Pancreas (tissue), 10 donors: Measurements from ENCODE around the gene TRIM47. TPM values are rescaled to one million over a fixed set of nuclear protein-coding genes. Genes with fewer than 3 reads are reported as not detected.

ENCODE experiments used
- ATAC-seq, 4 donors: fragments of 200-7000 bp; cut with Tn5 transposase; one replicate each; pipeline versions ENCODE4 v1.8.0 to v1.9.1; 2020; ENCODE audit warnings: mild to moderate bottlenecking in 4 of 4, moderate library complexity in 4 of 4
- DNase-seq, 6 donors: peaks; one replicate each; pipeline ENCODE4 v3.0.0-alpha.2; 2020
- FAIRE-seq: peaks from 2 replicates; lab custom pipeline; 2012; peaks lifted over from hg19 to GRCh38; lab: Jason Lieb, UNC
- H3K27ac ChIP-seq, 4 donors: fragments of 200-600 bp; sonication (generic); 1 replicate in 3 of 4; 2 replicates in 1 of 4; pipeline versions ENCODE4 v1.5.0 to v1.8.0; 2020
- H3K27me3 ChIP-seq, 4 donors: fragments of 200-600 bp; one replicate each; pipeline ENCODE4 v1.8.0; 2021
- H3K36me3 ChIP-seq, 3 donors: fragments of 200-600 bp; sonication (generic) in 1 of 3; one replicate each; pipeline versions ENCODE4 v1.5.0 to v1.8.0; 2020 to 2021
- H3K4me1 ChIP-seq, 3 donors: fragments of 200-600 bp; one replicate each; pipeline ENCODE4 v1.8.0; 2021
- H3K4me3 ChIP-seq, 4 donors: fragments of 200-600 bp; sonication (generic) in 2 of 4; one replicate each; pipeline versions ENCODE4 v1.5.0 to v1.8.0; 2020 to 2021
- H3K9me3 ChIP-seq, 4 donors: fragments of 200-600 bp; one replicate each; pipeline ENCODE4 v1.8.0; 2021
- WGBS, 2 donors: extraction: QIAGEN DNeasy Blood & Tissue Kit; methylation state at CpG; one replicate each; pipeline ENCODE4 v1.1.7; 2013; 5-methylcytosine and 5-hydroxymethylcytosine counted together
- intact Hi-C, 3 donors: fragments of 100-400 bp; cut with DNase I; formaldehyde crosslinking; loops; one replicate each; pipeline versions ENCODE4 v1.11.1 to v1.14.2; 2022
- polyA plus RNA-seq, 2 donors: library from polyadenylated mRNA; stranded (reverse); fragments of 200-250 nt; gene quantifications; one replicate each; pipeline ENCODE4 v1.2.3, GENCODE V29; 2013
- total RNA-seq, 6 donors: library from RNA; stranded (reverse); fragmentation: NEBNext Ultra II Directional in 4 of 6; extraction: Animal tissue kit (Norgen Biotek cat#: 25700) in 4 of 6; gene quantifications; one replicate each; pipeline versions ENCODE4 v1.2.1 to v1.2.4, GENCODE V29; 2021 to 2023
- TF ChIP-seq, protein P1 (sequence below), 4 donors: fragments of 200-600 bp; sonication (generic) in 3 of 4; IDR thresholded peaks; one replicate each; pipeline versions ENCODE4 v1.5.0 to v1.8.0; 2021; ENCODE audit warnings: antibody characterized with exemption in 4 of 4
- donor health status: healthy with polysubstance abuse.
- donor health status: DM: no; HTN: no; CAD: no; lungs with moderate emphysema.
- donor health status: DM: no; HTN: no; CAD: no.
- donor health status: control.
- donor health status: control.
- donor health status: Bipolar disorder and iron deficiency.
- donor health status: DM: yes; HTN: yes; CAD: no.
- donor health status: DM: no; HTN: no; CAD: no.
- donor health status: DM: no; HTN: no; CAD: no.
- donor health status: DM: yes; HTN: yes; CAD: no.

TRIM47 gene
- total and polyA plus RNA-seq, 8 donors = 4.2 to 58.2 (median 28.9) TPM

- no peak overlapping the region for H3K27ac ChIP-seq
- peaks cover 0 to 15% (median 9%) of the 10 kb centered on the region in 3 donors for H3K36me3 ChIP-seq
- peak in 4 of 6 donors; percentile 15 to 64 (median 42) for DNase-seq
These were observed 53.2 kb downstream of the TRIM47 start for GRCh38 chr17:75825149-75825552.

DNA sequence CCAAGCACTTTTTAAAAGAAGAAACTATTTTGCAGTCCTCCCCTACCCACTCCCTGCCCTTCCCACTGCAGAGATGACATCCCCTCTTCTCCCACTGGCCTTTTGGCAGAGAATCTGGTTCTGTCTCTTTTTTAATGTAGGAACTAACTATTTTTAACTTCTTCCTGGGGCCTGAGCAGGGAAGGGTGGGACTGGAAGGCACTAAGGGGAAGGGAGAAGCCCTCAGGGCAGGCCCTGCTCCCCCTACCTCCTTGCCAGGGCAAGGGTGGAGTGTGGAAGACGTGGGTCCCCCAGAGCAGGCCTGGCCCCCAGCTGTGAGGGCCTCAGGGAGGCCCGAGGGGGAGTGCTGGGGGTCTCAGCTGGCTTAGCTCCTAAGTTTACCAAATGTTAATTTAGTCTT lies 53.7 kb downstream of the TRIM47 start:
- TF ChIP-seq, protein P1, sequence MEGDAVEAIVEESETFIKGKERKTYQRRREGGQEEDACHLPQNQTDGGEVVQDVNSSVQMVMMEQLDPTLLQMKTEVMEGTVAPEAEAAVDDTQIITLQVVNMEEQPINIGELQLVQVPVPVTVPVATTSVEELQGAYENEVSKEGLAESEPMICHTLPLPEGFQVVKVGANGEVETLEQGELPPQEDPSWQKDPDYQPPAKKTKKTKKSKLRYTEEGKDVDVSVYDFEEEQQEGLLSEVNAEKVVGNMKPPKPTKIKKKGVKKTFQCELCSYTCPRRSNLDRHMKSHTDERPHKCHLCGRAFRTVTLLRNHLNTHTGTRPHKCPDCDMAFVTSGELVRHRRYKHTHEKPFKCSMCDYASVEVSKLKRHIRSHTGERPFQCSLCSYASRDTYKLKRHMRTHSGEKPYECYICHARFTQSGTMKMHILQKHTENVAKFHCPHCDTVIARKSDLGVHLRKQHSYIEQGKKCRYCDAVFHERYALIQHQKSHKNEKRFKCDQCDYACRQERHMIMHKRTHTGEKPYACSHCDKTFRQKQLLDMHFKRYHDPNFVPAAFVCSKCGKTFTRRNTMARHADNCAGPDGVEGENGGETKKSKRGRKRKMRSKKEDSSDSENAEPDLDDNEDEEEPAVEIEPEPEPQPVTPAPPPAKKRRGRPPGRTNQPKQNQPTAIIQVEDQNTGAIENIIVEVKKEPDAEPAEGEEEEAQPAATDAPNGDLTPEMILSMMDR (IDR thresholded peaks at IDR 0.05) = no peak
- no peaks in the 10 kb centered on the region for H3K27me3 ChIP-seq
- ATAC-seq (no peak), FAIRE-seq (no peak), DNase-seq (no peak)
- peak overlapping the region in 1 of 4 donors; percentile 27 for H3K27ac ChIP-seq
- peaks cover 0 to 20% (median 13%) of the 10 kb centered on the region in 3 donors for H3K36me3 ChIP-seq
- H3K4me3 ChIP-seq = no peak overlapping the region
- intact Hi-C loops = loop anchor here in 1 of 3 donors (5.0 kb wide), 1 partner anchor 67 kb away; no protein-coding TSS in a partner anchor
- H3K9me3 ChIP-seq = no peaks in the 10 kb centered on the region
- H3K4me1 ChIP-seq = peaks cover 12 to 23% (median 12%) of the 10 kb centered on the region in 3 donors
- 65 to 83% methylated on average over 2 of the region's 2 CpGs for WGBS, 2 donors

More at GRCh38 chr17:75825149-75825552, 53.2 kb downstream of the TRIM47 start:
- Histone ChIP-seq H3K4me1 (peaks cover 12 to 23% (median 12%) of the 10 kb centered on the region in 3 donors), H3K9me3 (no peaks in the 10 kb centered on the region), H3K27me3 (no peaks in the 10 kb centered on the region), H3K4me3 (no peak overlapping the region)
- TF ChIP-seq, protein P1 (IDR thresholded peaks at IDR 0.05) = no peak
- ATAC-seq (no peak), FAIRE-seq (no peak)
- WGBS, 2 donors = 87 to 89% methylated on average over 11 to 13 of the region's 13 CpGs
- intact Hi-C loops = loop anchor here in 1 of 3 donors (5.0 kb wide), 1 partner anchor 68 kb away; no protein-coding TSS in a partner anchor

Other genes starting within 250 kb of the TRIM47 start
- 1 to 10 TPM in 1 of 6 donors, under 1 TPM in 5; 0.55 to 1.2 (median 0.82) TPM for gene SMIM5, start 245.1 kb downstream of the TRIM47 start, total RNA-seq
- gene SMIM5, start 245.1 kb downstream of the TRIM47 start, polyA plus RNA-seq = 10 to 100 TPM in 1 of 2 donors, 1 to 10 TPM in 1; 6.3 to 15.3 TPM
- gene RECQL5, start 211.4 kb downstream of the TRIM47 start, total RNA-seq = 10 to 100 TPM in 4 of 6 donors, 1 to 10 TPM in 2; 8.7 to 29.4 (median 12.8) TPM
- 10 to 100 TPM; 54.3 to 65.2 TPM for gene RECQL5, start 211.4 kb downstream of the TRIM47 start, polyA plus RNA-seq
- 10 to 100 TPM; 22.4 to 45.3 (median 37.0) TPM for gene SAP30BP, start 211.2 kb downstream of the TRIM47 start, total RNA-seq
- gene SAP30BP, start 211.2 kb downstream of the TRIM47 start, polyA plus RNA-seq = 100 to 1,000 TPM in 1 of 2 donors, 10 to 100 TPM in 1; 81.8 to 106 TPM
- 10 to 100 TPM; 16.4 to 50.5 (median 20.3) TPM for gene ITGB4, start 157.1 kb downstream of the TRIM47 start, total RNA-seq
- gene ITGB4, start 157.1 kb downstream of the TRIM47 start, polyA plus RNA-seq = 10 to 100 TPM; 23.0 to 25.2 TPM
- gene GALK1, start 113.4 kb downstream of the TRIM47 start, total RNA-seq = 10 to 100 TPM; 18.0 to 23.2 (median 19.6) TPM
- 10 to 100 TPM; 25.5 to 29.8 TPM for gene GALK1, start 113.4 kb downstream of the TRIM47 start, polyA plus RNA-seq
- gene UNK, start 93.8 kb downstream of the TRIM47 start, total RNA-seq = 10 to 100 TPM; 12.8 to 18.0 (median 14.0) TPM
- gene UNK, start 93.8 kb downstream of the TRIM47 start, polyA plus RNA-seq = 10 to 100 TPM; 28.7 to 28.9 TPM
- 10 to 100 TPM in 3 of 6 donors, 1 to 10 TPM in 3; 4.7 to 23.6 (median 10.0) TPM for gene UNC13D, start 34.2 kb downstream of the TRIM47 start, total RNA-seq
- 10 to 100 TPM; 17.9 to 29.0 TPM for gene UNC13D, start 34.2 kb downstream of the TRIM47 start, polyA plus RNA-seq
- 10 to 100 TPM; 56.0 to 83.5 (median 62.9) TPM for gene WBP2, start 23.2 kb downstream of the TRIM47 start, total RNA-seq
- gene WBP2, start 23.2 kb downstream of the TRIM47 start, polyA plus RNA-seq = 100 to 1,000 TPM in 1 of 2 donors, 10 to 100 TPM in 1; 95.0 to 106 TPM
- 10 to 100 TPM in 3 of 6 donors, 1 to 10 TPM in 3; 8.2 to 13.1 (median 10.3) TPM for gene TRIM65, start 18.4 kb upstream of the TRIM47 start, total RNA-seq
- 10 to 100 TPM in 1 of 2 donors, 1 to 10 TPM in 1; 9.8 to 12.5 TPM for gene TRIM65, start 18.4 kb upstream of the TRIM47 start, polyA plus RNA-seq
- gene MRPL38, start 26.3 kb upstream of the TRIM47 start, total RNA-seq = 10 to 100 TPM; 40.6 to 59.9 (median 45.9) TPM
- 10 to 100 TPM; 95.3 to 95.8 TPM for gene MRPL38, start 26.3 kb upstream of the TRIM47 start, polyA plus RNA-seq
- gene FBF1, start 62.5 kb upstream of the TRIM47 start, total RNA-seq = 10 to 100 TPM in 1 of 6 donors, 1 to 10 TPM in 5; 2.4 to 10.1 (median 3.9) TPM
- gene FBF1, start 62.5 kb upstream of the TRIM47 start, polyA plus RNA-seq = 10 to 100 TPM in 1 of 2 donors, 1 to 10 TPM in 1; 7.7 to 24.8 TPM
- gene ACOX1, start 100.6 kb upstream of the TRIM47 start, total RNA-seq = 10 to 100 TPM; 50.4 to 74.2 (median 59.4) TPM
- 10 to 100 TPM; 16.3 to 25.4 TPM for gene ACOX1, start 100.6 kb upstream of the TRIM47 start, polyA plus RNA-seq
- gene TEN1, start 100.7 kb upstream of the TRIM47 start, total RNA-seq = 10 to 100 TPM in 5 of 6 donors, 1 to 10 TPM in 1; 6.9 to 12.9 (median 12.3) TPM
- 10 to 100 TPM; 19.7 to 35.0 TPM for gene TEN1, start 100.7 kb upstream of the TRIM47 start, polyA plus RNA-seq
- gene CDK3, start 122.3 kb upstream of the TRIM47 start, total RNA-seq = 1 to 10 TPM; 1.9 to 6.3 (median 3.0) TPM
- gene CDK3, start 122.3 kb upstream of the TRIM47 start, polyA plus RNA-seq = 10 to 100 TPM; 32.2 to 34.7 TPM
- 1 to 10 TPM; 1.3 to 3.5 (median 2.9) TPM for gene EVPL, start 148.7 kb upstream of the TRIM47 start, total RNA-seq
- 10 to 100 TPM in 1 of 2 donors, 1 to 10 TPM in 1; 6.5 to 14.6 TPM for gene EVPL, start 148.7 kb upstream of the TRIM47 start, polyA plus RNA-seq
- 10 to 100 TPM; 42.4 to 74.6 (median 55.3) TPM for gene SRP68, start 193.9 kb upstream of the TRIM47 start, total RNA-seq
- 10 to 100 TPM; 32.2 to 45.9 TPM for gene SRP68, start 193.9 kb upstream of the TRIM47 start, polyA plus RNA-seq
- gene GALR2, start 196.2 kb upstream of the TRIM47 start, total RNA-seq = under 1 TPM in 2 of 6 donors, not detected in 4; 0.12 to 0.19 TPM
- gene GALR2, start 196.2 kb upstream of the TRIM47 start, polyA plus RNA-seq = under 1 TPM in 1 of 2 donors, not detected in 1; 0.11 TPM
- gene ZACN, start 200.6 kb upstream of the TRIM47 start, total RNA-seq = under 1 TPM in 1 of 6 donors, not detected in 5; 0.06 TPM
- gene ZACN, start 200.6 kb upstream of the TRIM47 start, polyA plus RNA-seq = 1 to 10 TPM; 3.4 to 4.2 TPM
- gene EXOC7, start 225.2 kb upstream of the TRIM47 start, total RNA-seq = 10 to 100 TPM; 38.4 to 81.3 (median 49.8) TPM
- gene EXOC7, start 225.2 kb upstream of the TRIM47 start, polyA plus RNA-seq = 100 to 1,000 TPM in 1 of 2 donors, 10 to 100 TPM in 1; 97.1 to 103 TPM